Stimulated activated CD4-positive, alpha-beta T cell treated with anti-CD3 and anti-CD28 coated beads, Interleukin-12 subunit alpha, Interleukin-12 subunit beta, amount 100 ng/mL, for 4 hours (primary cell): ENCODE results near the gene MED15.

Source experiments
- DNase-seq: peaks from one replicate; pipeline ENCODE4 v3.0.0-alpha.2; 2020

MED15 gene

DNA sequence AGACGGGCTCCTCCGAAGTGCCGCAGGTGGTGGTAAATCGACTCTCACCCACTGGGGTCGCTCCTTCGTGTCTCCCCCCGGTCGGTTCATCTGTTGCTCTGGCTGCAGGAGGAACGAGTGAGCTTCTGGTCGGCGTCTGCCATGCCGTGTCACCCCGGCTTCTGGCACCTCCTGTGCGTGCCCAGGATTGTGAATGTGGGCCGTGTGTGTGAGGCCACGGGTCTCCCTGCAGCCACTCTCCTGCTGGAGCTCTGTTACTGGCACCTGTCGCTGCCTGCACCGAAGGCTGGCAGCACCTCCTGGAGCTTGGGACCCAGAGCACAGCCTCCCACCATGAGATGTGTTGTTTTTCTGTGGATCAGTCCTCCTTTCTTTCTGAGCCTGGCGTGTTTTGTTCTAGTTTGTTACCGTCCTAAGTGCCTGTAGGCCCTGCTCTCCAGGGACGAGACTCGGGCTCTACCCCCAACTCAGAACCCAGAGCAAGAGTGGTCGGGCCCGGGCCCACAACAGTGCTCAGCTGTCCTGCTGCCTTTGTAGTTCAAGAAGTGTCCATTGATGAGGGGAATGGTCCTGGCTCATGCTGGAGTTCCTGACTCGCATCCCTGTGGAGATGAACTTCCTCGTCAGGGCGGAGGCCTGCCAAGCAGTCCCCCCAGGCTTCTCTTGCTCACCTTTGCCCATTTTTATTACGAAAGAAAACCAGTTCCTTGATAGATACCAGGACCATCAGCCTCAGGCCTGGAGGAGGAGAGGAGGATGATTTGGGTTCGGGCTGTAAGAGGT, 66.6 kb downstream of the MED15 start:
- DNase-seq, result no peak

DNA sequence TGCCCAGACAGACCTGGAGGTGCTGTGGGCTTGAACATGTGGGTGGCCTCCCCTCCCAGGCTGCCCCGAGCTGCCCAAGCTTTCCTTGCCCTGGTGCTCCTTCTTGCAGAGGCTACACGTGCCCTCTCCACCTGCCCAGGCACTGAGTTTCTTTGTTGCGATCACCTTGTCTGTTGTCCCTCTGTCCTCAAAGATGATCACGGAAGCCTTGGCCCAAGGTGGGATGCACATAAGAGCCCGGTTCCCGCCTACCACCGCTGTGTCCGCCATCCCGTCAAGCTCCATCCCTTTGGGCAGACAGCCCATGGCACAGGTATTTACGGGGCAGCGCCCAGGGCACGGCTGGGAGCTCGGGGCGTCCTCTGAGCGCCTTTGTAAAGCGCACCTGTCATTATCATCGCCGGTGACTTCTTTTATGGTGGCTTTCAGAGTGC, 67.5 kb downstream of the MED15 start:
- no peak for DNase-seq

DNA sequence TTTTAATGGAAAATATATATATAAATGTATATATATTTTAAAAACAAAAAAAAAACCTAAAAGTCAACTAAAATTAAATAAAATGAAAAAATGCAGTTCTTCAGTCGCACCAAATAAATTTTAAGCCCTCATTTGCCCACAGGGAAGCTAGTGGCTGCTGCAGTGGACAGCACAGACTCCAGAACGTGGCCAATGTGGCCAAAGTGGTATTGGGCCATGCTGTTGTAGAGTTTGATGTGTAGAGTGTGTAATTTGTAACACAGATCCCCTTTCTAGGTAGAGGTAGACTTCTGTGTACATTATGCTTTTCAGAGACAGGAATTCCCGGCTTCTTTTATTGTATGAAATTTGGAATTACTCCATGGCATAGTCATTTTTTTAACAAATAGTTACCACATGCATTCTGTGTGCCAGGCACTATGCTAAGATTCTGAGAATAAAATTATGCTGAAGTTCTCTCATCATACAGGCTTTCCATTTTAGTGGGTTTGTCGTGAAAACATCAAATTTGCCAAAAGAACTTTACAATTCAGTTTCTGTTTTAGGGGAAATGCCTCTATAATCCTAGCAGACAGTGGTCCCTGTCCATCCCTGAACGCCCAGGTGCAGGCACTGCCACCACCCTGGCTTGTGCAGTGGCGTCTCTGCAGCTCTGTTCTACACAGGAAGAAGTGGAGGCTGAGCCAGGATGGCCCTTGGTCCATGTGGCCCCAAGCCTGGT, 68.5 kb downstream of the MED15 start:
- no peak for DNase-seq

DNA sequence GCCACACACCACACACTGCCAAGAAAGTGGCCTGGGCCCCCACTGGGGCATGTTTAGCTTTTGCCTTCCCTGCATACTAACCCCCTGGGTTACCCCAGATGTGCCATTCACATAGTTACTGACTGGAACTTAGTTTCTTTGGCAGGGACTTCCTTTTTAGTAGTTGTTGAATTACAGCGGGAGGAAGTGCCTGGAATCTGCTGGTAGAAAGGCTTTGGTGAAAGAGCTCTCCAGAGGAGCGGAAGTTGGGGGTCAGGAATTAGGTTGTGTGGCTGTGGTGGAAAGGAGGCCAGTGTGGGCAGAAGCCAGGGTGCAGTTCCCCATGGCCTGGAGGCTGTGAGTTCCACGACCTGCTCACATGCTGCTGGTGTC, 69.0 kb downstream of the MED15 start:
- DNase-seq, result no peak

DNA sequence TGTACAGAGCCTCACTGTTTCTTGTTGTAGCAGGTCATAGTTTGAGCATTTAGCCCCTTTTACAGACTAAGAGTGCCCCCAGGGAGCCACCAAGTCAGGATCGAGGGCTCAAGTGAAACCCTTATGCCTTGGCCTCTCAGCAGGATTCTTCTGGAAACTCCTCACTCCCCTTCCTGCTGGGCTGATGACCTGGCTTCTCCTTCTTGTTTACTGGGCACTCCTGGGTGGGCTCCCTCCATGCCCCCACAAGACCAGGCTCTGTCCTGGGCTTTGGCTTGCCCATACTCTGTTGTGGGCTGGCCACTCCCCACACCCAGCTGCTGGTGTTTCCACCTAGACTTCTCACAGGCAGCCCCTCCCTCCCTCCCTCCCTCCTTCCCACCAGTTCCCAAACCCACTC, 69.6 kb downstream of the MED15 start:
- no peak for DNase-seq

DNA sequence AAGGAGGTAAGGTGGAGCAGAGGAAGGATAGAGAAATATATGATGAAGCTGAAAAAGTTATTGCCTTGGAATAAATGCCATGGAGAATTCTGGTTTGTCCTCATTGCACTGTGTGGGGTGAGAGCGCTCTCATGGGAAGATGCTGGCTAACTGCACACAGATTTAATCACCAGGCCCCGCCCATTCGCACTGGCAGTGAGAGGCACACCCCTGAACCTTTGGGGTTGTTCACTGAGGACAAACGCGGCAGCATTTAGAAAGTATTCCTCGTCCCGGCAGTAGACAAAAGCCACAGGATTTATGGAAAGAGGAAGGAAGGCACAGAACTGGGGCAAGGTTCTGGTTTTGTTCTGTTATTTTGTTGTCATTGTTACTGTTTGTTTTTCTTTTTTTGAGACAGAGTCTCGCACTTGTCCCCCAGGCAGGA, 70.2 kb downstream of the MED15 start:
- DNase-seq, result no peak

DNA sequence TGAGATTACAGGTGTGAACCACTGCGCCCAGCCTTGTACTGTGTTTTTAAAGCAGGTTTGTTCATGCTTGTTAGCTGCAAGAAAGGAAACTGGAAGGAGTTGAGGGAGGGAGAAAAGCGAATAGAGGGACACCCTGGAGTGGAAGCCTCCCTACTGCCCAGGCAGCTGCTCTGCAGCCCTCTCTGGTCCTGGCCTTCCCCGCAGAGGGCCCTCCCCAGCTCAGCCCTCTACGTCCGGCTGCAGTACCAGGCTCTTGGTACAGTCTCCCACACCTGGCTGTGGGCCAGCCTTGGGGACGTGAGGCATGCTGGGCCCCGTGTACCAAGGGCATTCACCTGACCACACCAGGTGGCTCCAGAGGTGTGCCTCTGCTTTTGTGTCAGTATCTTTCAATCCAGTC, 70.8 kb downstream of the MED15 start:
- no peak for DNase-seq

DNA sequence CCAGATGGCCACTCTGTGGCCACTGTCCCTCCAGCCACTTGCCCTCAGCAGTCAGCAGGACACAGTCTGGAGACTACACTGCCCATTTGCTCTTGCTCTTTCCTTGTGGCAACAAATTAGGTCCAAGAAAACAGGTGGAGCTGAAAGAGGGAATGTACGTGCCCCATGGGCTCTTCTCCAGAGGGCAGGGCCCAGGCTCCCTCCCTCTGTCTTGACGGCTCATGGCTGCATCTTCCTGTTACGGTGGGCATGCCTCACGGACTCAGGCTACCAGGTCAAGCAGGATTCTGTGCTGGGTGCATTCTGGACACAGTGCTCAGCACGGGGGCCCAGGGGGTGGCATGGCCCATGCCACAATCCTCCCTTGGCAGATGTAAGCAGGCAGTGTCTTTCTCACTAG, 71.3 kb downstream of the MED15 start:
- no peak for DNase-seq

DNA sequence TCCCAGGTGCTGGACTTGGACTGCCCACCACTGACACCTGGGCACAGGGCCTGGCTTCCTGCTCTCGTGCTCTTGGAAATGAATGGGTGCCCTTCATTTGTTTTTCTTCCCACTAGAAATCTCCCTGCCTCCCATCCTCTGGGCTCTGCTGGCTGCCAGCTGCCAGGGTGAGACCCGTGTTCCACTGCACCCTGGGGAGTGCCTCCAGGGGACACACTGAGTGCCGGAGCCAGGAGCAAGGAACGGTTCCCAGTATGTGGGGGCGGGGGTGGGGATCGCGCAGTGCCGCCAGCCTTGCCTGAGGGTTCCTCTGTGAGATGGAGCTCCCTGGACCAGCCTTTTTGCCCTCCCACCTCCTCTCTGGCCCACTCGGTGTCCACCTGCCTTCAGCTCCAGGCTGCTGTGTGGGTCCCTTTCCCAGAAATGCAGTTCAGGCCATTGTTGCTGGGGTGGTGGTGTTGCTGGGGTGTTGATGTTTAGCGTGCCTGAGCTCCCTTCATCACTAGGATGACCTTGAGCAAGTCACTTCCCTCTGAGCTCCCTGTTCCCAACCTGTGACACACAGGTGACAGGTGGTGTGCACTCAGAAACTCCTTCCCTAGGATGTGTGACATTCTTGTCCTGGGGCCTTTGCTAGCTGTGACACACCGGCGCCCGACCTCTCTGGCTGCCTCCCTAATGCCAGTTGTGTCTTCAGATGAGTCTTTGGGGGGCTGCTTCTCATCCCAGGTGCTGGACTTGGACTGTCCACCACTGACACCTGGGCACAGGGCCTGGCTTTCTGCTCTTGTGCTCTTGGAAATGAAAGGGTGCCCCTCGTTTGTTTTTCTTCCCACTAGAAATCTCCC, 72.1 kb downstream of the MED15 start:
- no peak for DNase-seq

DNA sequence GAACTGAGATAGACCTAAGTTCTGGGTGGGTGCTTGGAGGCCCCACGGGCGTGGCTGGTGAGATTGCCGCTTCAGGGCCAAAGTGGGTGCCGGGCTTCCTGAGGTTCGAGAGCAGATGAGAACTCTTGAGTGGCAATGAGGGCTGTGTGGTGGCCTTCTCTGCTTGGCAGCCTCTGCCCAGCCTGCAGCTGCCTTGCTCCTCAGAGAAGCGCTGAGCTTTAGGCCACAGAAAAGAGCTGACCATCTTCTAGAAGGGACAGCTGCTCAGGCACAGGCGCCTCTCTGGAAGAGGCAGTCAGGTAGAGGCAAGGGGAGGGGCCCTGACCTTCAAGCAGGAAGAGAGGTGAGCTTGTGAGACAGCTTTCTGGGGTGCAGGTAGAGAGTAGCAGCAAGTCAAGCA, 72.8 kb downstream of the MED15 start:
- DNase-seq, result no peak

DNA sequence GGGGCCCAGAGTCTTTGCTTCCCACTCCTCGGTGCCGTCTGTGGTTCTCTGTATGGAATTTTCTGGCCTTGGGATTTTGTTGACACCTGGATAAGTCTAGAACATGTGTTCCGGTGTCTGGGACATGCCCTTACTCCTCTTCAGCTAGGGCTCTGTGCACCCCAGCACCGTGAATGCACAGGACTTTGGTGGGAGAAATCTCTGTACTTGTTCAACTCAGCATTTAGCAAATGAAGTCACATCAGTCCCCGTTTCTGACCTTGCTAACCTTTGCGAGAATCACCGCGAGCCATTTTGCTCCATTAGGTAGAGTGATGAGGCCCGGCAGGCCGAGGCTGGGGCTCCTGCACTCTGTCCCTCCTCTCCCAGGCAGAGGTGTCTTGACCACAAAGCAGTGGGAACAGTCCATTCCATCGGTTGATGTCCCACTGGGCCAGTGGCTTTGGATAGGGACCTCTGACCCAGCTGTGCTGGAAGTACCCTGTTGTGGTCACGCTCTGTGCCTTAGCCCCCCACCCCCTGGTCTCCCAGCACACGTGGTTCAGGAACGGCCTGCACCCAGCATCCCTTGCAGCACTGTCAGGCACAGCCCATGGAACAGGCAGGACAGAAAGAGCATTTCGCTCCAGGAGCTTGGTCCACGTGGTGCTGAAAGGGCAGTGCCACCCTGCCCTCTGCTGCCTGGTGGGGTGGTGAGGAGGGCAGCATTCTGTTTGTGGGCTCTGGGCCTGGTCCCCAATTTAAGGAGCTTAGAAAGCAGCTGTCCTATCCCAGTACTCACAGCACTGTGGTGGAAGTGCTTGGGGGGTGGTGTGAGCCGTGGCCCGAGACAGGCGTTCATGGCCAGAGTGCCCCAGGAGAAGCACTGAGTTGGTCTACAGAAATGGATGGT, 73.4 kb downstream of the MED15 start:
- no peak for DNase-seq

DNA sequence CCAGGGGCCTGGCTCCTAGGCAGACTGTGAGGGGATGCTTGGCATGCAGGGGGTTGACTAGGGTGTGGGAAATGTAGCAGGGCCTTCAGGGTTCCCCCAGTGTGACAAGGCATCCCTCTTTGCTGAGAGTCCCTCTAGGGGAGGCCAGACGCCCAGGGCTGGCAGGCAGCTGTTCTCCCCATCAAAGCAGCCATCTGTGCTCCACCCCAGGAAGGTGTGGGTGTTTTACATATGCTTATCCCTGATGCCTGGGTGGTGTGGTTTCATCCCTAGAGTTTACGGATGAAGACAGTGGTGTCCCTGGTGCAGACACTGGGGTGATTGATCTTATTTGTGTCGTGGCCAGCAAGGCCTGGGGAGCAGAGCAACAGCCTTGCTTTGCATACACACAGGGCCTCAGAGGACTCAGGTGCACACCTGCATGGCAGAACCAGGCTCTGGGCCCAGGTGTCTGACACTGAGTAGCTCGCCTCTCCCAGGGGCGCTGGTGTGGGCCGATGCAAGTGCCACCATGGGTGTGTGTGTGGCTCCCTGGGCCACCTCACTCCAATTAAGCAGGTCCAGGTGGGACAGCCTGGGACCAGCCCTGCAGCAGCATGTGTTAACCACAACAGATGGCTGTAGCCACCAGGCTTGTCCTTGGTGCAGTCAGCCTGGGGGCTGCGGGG, 74.2 kb downstream of the MED15 start:
- no peak for DNase-seq

DNA sequence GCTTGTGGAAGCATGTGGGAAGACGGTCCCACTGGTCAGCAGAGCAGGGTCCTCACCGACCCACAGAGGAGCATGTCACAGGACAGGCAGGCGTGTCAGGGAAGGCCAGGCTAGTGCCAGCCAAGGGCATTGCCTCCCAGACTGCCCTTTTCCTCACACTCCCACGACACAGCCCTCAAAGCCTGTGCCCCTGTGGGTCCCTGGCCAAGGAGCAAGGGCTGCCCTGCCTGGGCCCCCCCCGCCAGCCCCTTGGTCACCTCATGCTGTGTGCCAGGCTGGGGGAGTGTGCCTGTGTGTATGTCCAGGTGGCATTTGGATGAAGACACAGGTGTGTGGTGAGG, 74.7 kb downstream of the MED15 start:
- DNase-seq, result no peak

DNA sequence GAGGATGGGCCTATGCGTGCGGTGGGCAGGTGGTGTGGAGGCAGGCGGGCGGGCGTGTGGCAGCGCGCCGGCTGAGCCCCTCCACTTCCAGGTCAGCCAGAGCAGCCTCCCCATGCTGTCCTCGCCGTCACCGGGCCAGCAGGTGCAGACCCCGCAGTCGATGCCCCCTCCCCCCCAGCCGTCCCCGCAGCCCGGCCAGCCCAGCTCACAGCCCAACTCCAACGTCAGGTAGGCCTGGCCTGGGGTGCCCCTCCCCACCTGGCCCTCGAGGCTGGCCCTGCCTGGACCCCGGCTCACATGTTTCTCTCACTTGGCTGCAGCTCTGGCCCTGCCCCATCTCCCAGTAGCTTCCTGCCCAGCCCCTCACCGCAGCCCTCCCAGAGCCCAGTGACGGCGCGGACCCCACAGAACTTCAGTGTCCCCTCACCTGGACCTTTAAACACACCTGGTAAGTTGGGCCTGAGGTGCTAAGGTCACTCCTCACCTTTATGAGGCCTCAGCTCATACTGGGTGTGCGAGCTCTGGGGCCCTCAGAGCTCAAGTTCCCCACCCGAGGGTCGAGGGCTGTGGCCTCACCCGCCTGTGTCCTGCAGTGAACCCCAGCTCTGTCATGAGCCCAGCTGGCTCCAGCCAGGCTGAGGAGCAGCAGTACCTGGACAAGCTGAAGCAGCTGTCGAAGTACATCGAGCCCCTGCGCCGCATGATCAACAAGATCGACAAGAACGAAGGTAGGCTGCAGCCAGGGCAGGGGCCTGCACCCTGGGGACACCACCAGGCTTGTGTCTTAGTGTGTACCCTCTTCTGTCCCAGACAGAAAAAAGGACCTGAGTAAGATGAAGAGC, 75.3 kb downstream of the MED15 start:
- DNase-seq, result no peak

DNA sequence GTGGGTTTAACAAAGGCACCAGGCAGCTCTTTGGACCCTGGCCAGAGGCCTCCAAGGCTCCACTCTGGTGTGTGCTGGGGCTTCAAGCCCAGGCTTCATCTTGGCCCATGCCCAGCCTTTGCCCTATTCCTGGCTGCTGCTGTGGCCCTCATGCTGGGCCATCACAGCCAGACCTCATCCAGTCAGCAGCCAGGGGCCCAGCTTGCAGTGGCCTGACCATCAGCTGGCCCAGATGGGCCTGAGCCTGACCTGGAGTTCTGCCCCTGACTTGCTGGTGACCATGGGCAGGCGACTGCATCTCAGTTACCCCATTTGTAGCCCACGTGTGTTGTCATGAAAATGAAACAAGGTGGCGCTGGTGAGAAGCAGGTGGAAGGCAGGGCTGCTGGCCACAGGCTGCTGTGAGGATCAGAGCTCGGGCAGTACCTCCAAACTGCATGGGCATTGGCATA, 76.1 kb downstream of the MED15 start:
- DNase-seq, result no peak

DNA sequence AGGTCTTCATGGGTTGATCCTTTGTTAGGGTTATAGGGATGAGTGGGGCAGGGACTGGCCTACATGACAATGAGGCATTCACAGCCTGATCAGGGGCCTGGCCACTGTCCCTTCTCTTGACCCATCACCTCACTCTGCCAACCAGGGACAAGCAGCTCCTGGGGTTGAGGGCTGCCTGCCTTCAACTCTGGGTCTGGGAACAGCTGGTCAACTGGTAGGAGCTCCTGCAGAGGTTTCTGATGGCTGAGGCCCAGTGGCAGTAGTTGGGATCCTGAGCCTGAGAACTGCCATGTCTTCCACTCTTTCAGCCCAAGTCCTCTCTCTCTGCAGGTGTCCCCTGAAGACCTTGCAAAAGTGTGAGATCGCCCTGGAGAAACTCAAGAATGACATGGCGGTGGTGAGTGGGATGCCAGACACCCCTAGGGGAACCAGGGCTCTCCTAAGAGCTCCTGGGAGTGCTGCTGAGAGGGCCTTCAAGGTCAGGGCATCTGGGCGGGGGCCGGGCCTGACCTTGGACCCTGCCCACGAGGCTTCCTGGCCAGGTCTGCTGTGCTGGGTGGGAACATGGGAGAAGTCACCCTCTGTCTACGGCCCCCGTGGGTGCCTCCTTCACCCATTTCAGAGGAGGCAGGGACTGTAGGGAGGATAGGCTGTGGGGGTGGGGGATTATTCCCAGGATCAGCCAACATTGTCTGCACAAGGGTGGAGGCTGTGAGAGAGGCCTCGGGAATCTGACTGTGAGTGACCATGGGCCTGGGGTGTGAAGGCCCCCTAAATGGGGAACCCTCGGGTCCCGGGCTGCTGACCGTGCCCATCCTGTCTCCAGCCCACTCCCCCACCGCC, 76.8 kb downstream of the MED15 start:
- no peak for DNase-seq

DNA sequence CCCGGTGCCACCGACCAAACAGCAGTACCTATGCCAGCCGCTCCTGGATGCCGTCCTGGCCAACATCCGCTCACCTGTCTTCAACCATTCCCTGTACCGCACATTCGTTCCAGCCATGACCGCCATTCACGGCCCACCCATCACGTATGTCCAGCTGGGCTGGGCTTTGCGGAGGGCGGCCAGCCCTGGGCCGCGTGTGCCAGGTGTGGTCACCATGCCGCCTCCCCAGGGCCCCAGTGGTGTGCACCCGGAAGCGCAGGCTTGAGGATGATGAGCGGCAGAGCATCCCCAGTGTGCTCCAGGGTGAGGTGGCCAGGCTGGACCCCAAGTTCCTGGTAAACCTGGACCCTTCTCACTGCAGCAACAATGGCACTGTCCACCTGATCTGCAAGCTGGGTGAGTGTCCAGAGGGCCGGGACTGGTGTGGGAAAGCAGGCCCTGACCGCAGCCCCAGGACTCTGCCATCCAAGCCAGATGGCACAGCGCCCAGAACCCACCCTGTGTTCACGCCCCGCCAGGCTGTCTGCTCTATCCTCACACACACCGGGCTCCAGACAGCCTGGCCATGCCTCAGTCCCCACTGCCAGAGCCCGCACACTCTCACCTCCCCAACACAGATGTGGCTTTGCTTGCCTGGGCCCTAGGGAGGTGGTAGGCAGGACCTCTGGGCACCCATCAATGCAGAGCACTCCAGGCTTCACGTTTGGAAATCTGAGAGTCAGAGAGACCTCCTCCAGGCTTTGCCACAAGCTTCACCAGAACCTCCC, 77.6 kb downstream of the MED15 start:
- DNase-seq, result no peak

DNA sequence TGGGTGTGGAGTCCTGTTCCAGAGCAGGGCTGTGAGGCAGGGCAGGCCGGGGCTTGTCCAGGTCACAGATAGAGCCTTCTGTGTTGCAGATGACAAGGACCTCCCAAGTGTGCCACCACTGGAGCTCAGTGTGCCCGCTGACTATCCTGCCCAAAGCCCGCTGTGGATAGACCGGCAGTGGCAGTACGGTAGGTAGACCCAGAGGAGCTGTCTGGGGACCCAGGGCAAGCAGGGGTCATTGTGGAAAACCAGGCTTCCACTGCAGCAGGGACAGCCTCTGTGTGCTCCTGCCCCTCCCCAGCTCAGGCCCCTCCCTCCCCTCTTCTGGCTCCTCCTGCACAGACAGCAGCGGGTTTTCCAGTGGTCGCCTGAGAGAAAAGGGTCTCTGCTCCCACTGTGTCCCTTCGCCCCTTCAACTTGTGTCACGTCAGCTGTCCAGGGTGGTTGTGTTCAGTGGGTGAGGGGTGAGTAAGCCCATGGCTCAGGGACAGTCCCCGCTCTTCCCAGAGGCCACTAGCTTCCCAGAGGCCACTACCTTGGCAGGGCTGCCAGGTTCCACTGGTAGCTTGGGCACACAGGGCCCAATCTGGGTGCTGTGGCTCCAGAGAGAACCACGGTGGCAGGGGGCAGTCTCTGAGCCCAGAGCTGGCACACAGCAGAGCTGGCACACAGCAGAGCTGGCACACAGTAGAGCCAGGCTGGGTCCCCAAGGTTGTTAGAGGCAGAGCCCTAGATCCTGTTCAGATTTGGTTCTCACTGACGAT, 78.4 kb downstream of the MED15 start:
- no peak for DNase-seq

DNA sequence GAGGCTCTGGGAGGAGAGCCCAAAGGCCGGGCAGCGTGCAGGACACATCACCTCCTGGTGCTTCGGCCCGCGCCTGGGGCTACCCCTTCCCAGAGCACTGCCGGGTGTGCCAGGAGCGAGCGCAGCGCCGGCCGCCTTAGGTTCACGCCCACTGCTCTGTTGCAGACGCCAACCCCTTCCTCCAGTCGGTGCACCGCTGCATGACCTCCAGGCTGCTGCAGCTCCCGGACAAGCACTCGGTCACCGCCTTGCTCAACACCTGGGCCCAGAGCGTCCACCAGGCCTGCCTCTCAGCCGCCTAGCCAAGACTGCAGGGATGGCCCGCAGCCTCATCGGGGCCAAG, 79.0 kb downstream of the MED15 start:
- DNase-seq, result no peak
